ENCODE measurements around the gene PHKG2. TPM values are rescaled to one million over a fixed set of nuclear protein-coding genes. Genes with fewer than 3 reads are reported as not detected.
"Not testable (repeated sequence)": the region's sequence is repeated elsewhere in the genome, so short reads cannot be mapped to it uniquely, and the experiment has no call there.

Gene PHKG2
- total RNA-seq (2014; rRNA removed), result 39.8 and 42.3 TPM in 2 replicates
- 27.4 TPM for polyA plus RNA-seq (2012)

- peak; percentile 98 for DNase-seq (ENCODE audit: low read depth)
These were observed at the start of gene PHKG2 for GRCh38 chr16:30747799-30748633. Gene PHKG2, plus strand, starts transcription at chr16:30748425. Its CDS starts 396 bp downstream, at chr16:30748821.

GRCh38 chr16:30698816-30699614 is 49.2 kb upstream of the PHKG2 start, which contains the start of gene SRCAP:
Gene SRCAP, plus strand, starts transcription at chr16:30699171. Its CDS starts 1,654 bp downstream, at chr16:30700825.
- DNase-seq (ENCODE audit: low read depth), result peak; percentile 78

- DNase-seq (ENCODE audit: low read depth), result no peak
These were observed 48.6 kb upstream of the PHKG2 start for GRCh38 chr16:30699615-30700099.

- DNase-seq (ENCODE audit: low read depth), result no peak
These were observed 47.7 kb upstream of the PHKG2 start for GRCh38 chr16:30700491-30700890.

GRCh38 chr16:30700971-30701370 is 47.3 kb upstream of the PHKG2 start:
- no peak for DNase-seq (ENCODE audit: low read depth)

- DNase-seq (ENCODE audit: low read depth), result not testable (repeated sequence)
These were observed 45.2 kb upstream of the PHKG2 start for GRCh38 chr16:30703071-30703470.

- no peak for DNase-seq (ENCODE audit: low read depth)
These were observed 44.3 kb upstream of the PHKG2 start for GRCh38 chr16:30703971-30704370.

- no peak for DNase-seq (ENCODE audit: low read depth)
These were observed 42.2 kb upstream of the PHKG2 start for GRCh38 chr16:30706046-30706445.

GRCh38 chr16:30710971-30711370 is 37.3 kb upstream of the PHKG2 start:
- no peak for DNase-seq (ENCODE audit: low read depth)

- no peak for DNase-seq (ENCODE audit: low read depth)
These were observed 36.5 kb upstream of the PHKG2 start for GRCh38 chr16:30711712-30712111.

GRCh38 chr16:30715750-30716445 is 32.3 kb upstream of the PHKG2 start:
- peak; percentile 45 for DNase-seq (ENCODE audit: low read depth)

- DNase-seq (ENCODE audit: low read depth), result no peak
These were observed 28.1 kb upstream of the PHKG2 start for GRCh38 chr16:30720086-30720485.

- DNase-seq (ENCODE audit: low read depth), result no peak
These were observed 27.5 kb upstream of the PHKG2 start for GRCh38 chr16:30720694-30721093.

- DNase-seq (ENCODE audit: low read depth), result no peak
These were observed 27.1 kb upstream of the PHKG2 start for GRCh38 chr16:30721167-30721566.

GRCh38 chr16:30721606-30722005 is 26.6 kb upstream of the PHKG2 start:
- DNase-seq (ENCODE audit: low read depth), result peak; percentile 70

GRCh38 chr16:30722443-30722842 is 25.8 kb upstream of the PHKG2 start:
- no peak for DNase-seq (ENCODE audit: low read depth)

- DNase-seq (ENCODE audit: low read depth), result no peak
These were observed 25.3 kb upstream of the PHKG2 start for GRCh38 chr16:30722916-30723315.

GRCh38 chr16:30723725-30724355 is 24.4 kb upstream of the PHKG2 start:
- DNase-seq (ENCODE audit: low read depth), result no peak

GRCh38 chr16:30724641-30725417 is 23.4 kb upstream of the PHKG2 start:
- DNase-seq (ENCODE audit: low read depth), result no peak

- DNase-seq (ENCODE audit: low read depth), result no peak
These were observed 22.8 kb upstream of the PHKG2 start for GRCh38 chr16:30725418-30725792.
